Astrocyte (in vitro differentiated cells and primary cell): Measurements from ENCODE around the gene FNDC3B. TPM values are rescaled to one million over a fixed set of nuclear protein-coding genes. Genes with fewer than 3 reads are reported as not detected.

Experiments used
- DNase-seq: peaks from one replicate; pipeline ENCODE4 v3.0.0-alpha.2; 2010; ENCODE audit warnings: low read depth
- FAIRE-seq: peaks from 2 replicates; lab custom pipeline; 2011; peaks lifted over from hg19 to GRCh38; lab: Jason Lieb, UNC
- H2AFZ ChIP-seq: 2 replicates; pipeline ENCODE4 v1.6.0; 2012; ENCODE audit warnings: low read depth, low read length, inconsistent platforms
- H3K27ac ChIP-seq: 2 replicates; pipeline ENCODE4 v1.5.1; 2011; ENCODE audit warnings: low read depth, low read length, inconsistent platforms
- H3K27me3 ChIP-seq: 2 replicates; pipeline ENCODE4 v1.6.0; 2011; ENCODE audit warnings: low read length, inconsistent platforms; ENCODE audit not compliant: insufficient read depth
- H3K36me3 ChIP-seq: 2 replicates; pipeline ENCODE4 v1.5.1; 2011; ENCODE audit warnings: low read length, inconsistent platforms; ENCODE audit not compliant: insufficient read depth
- H3K4me1 ChIP-seq: 2 replicates; pipeline ENCODE4 v1.5.1; 2011; ENCODE audit warnings: low read length, inconsistent platforms; ENCODE audit not compliant: insufficient read depth
- H3K4me2 ChIP-seq: 2 replicates; pipeline ENCODE4 v1.6.0; 2012; ENCODE audit warnings: low read length, inconsistent platforms
- H3K4me3 ChIP-seq: 2 replicates; pipeline ENCODE4 v1.5.1; 2011; ENCODE audit warnings: low read depth, mild to moderate bottlenecking, low read length, inconsistent platforms; ENCODE audit not compliant: insufficient read depth
- H3K79me2 ChIP-seq: 2 replicates; pipeline ENCODE4 v1.6.0; 2012; ENCODE audit warnings: mild to moderate bottlenecking, low read length, inconsistent platforms; ENCODE audit not compliant: insufficient read depth
- H3K9ac ChIP-seq: 2 replicates; pipeline ENCODE4 v1.6.0; 2012; ENCODE audit warnings: mild to moderate bottlenecking, low read length, inconsistent platforms
- H3K9me3 ChIP-seq: 2 replicates; pipeline ENCODE4 v1.5.1; 2012; ENCODE audit warnings: low read depth, mild to moderate bottlenecking, low read length, inconsistent platforms; ENCODE audit not compliant: insufficient read depth
- H4K20me1 ChIP-seq: 2 replicates; pipeline ENCODE4 v1.6.0; 2012; ENCODE audit warnings: low read length, inconsistent platforms; ENCODE audit not compliant: insufficient read depth
- H3K27ac Mint-ChIP-seq: one replicate; pipeline ENCODE4 v1.8.0; 2021; ENCODE audit warnings: mild to moderate bottlenecking, mixed read lengths; ENCODE audit not compliant: unreplicated experiment
- H3K27me3 Mint-ChIP-seq: one replicate; pipeline ENCODE4 v1.8.0; 2021; ENCODE audit warnings: low read depth, mixed read lengths; ENCODE audit not compliant: unreplicated experiment
- H3K36me3 Mint-ChIP-seq: one replicate; pipeline ENCODE4 v1.8.0; 2021; ENCODE audit warnings: low read depth, mixed read lengths; ENCODE audit not compliant: unreplicated experiment
- H3K4me1 Mint-ChIP-seq: one replicate; pipeline ENCODE4 v1.8.0; 2021; ENCODE audit warnings: low read depth, mixed read lengths; ENCODE audit not compliant: unreplicated experiment
- H3K4me3 Mint-ChIP-seq: one replicate; pipeline ENCODE4 v1.8.0; 2021; ENCODE audit warnings: mild to moderate bottlenecking, moderate library complexity, mixed read lengths; ENCODE audit not compliant: unreplicated experiment
- H3K9me3 Mint-ChIP-seq: one replicate; pipeline ENCODE4 v1.8.0; 2021; ENCODE audit warnings: mild to moderate bottlenecking, mixed read lengths; ENCODE audit not compliant: unreplicated experiment
- CTCF ChIP-seq: IDR thresholded peaks from 2 replicates; pipeline ENCODE4 v1.5.1; 2011; ENCODE audit warnings: low read depth, mild to moderate bottlenecking, inconsistent platforms, low read length, moderate library complexity; ENCODE audit not compliant: insufficient read depth
- EZH2 ChIP-seq: IDR thresholded peaks from 2 replicates; pipeline ENCODE4 v1.6.1; 2012; ENCODE audit warnings: mild to moderate bottlenecking, low read length, inconsistent platforms; ENCODE audit not compliant: insufficient read depth
- total RNA-seq: library from RNA; stranded (reverse); gene quantifications from 2 replicates; pipeline ENCODE4 v1.2.1, GENCODE V29; 2021

Gene FNDC3B
- total RNA-seq, 1 donor from 2014 or later = 327 TPM

DNA sequence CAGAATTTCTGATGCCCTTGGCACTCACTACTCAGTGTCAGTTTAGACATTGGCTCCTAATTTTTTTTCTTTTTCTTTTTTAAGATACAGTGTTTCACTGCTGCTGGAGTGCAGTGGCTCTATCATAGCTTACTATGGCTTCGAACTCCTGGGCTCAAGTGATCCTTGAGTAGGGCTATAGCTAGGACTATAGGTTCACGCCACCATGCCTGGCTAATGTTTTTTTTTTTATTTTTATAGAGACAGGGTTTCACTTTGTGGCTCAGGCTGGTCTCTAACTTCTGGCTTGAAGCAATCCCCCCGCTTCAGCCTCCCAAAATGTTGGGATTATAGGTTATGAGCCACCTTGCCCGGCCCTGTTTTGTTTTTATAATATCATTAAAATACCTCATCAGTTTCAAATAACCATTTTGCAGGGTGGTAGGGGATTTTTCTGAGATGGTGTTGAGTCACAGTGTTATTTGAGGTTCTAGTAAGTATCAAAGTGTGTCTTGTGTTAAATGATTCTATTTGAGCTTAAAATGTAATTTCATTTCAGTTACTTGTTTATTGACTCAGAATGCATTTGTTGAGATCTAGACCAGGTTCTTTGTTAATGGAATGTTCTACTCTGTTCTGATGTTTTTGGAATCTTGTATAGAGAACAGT is 7.0 kb downstream of the FNDC3B start:
- Histone ChIP-seq H3K4me2 (peak overlapping the region; percentile 43), H3K36me3 (peaks cover 12% of the 10 kb centered on the region), H3K27me3 (no peaks in the 10 kb centered on the region), H3K79me2 (peaks cover 100% of the 10 kb centered on the region), H4K20me1 (peaks cover 99% of the 10 kb centered on the region), H3K4me3 (no peak overlapping the region), H3K9ac (no peak overlapping the region), H2AFZ (no peak overlapping the region), H3K4me1 (peaks cover 30% of the 10 kb centered on the region), H3K27ac (no peak overlapping the region), H3K9me3 (no peaks in the 10 kb centered on the region)
- Mint-ChIP-seq H3K36me3 (peaks cover 17% of the 10 kb centered on the region), H3K4me1 (peaks cover 41% of the 10 kb centered on the region), H3K27ac (peak overlapping the region; percentile 12), H3K27me3 (no peaks in the 10 kb centered on the region), H3K4me3 (peak overlapping the region; percentile 69), H3K9me3 (no peaks in the 10 kb centered on the region)
- TF ChIP-seq CTCF (no peak), EZH2 (no peak)
- DNase-seq (peak; percentile 41), FAIRE-seq (no peak)

DNA sequence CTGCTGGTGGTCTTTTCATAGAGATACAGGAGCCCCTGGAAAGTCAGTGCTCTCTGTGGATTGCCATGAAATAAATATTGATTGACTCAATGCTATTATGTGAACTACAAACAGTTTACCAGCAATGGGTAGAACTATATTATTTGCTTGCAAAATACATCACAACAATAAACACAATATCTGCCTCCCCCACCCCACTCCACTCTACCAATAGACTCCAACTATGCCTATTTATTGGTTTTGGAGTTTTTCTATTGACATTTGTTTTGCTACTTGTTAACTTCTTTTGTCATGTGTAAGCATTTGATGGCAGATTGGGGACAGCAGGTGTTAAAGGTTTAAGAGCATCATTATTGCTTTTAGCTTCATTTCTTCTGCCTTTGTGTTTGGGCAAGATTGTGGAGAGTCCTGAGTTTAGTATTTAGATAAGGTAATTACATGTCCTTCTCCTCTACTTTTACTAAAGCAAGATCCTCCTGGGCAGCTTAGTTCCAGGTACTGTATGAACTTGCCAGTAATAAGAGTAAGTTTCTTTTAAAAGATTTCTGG is 8.3 kb downstream of the FNDC3B start:
- peaks cover 45% of the 10 kb centered on the region for H3K4me1 Mint-ChIP-seq
- H3K27ac Mint-ChIP-seq = no peak overlapping the region
- Histone ChIP-seq H4K20me1 (peaks cover 99% of the 10 kb centered on the region), H3K79me2 (peaks cover 100% of the 10 kb centered on the region), H3K9ac (no peak overlapping the region), H3K4me2 (no peak overlapping the region), H3K9me3 (no peaks in the 10 kb centered on the region), H3K36me3 (peaks cover 11% of the 10 kb centered on the region), H3K4me1 (peaks cover 25% of the 10 kb centered on the region), H3K27ac (no peak overlapping the region), H3K4me3 (no peak overlapping the region), H2AFZ (no peak overlapping the region), H3K27me3 (no peaks in the 10 kb centered on the region)
- peaks cover 25% of the 10 kb centered on the region for H3K36me3 Mint-ChIP-seq
- H3K4me3 Mint-ChIP-seq = peak overlapping the region; percentile 51
- no peaks in the 10 kb centered on the region for H3K9me3 Mint-ChIP-seq
- no peak for FAIRE-seq
- no peaks in the 10 kb centered on the region for H3K27me3 Mint-ChIP-seq
- TF ChIP-seq CTCF = no peak
- TF ChIP-seq EZH2 = no peak
- no peak for DNase-seq

- H3K27ac ChIP-seq = no peak overlapping the region
- H3K9me3 Mint-ChIP-seq = no peaks in the 10 kb centered on the region
- TF ChIP-seq CTCF (no peak), EZH2 (no peak)
- H3K4me3 Mint-ChIP-seq = no peak overlapping the region
- H3K27ac Mint-ChIP-seq = no peak overlapping the region
- peaks cover 25% of the 10 kb centered on the region for H3K4me1 ChIP-seq
- H3K36me3 ChIP-seq = peaks cover 13% of the 10 kb centered on the region
- peaks cover 99% of the 10 kb centered on the region for H4K20me1 ChIP-seq
- H3K9ac ChIP-seq = no peak overlapping the region
- H3K27me3 ChIP-seq = no peaks in the 10 kb centered on the region
- peaks cover 100% of the 10 kb centered on the region for H3K79me2 ChIP-seq
- DNase-seq (no peak), FAIRE-seq (no peak)
- H3K4me2 ChIP-seq = no peak overlapping the region
- H3K4me3 ChIP-seq = no peak overlapping the region
- no peaks in the 10 kb centered on the region for H3K27me3 Mint-ChIP-seq
- no peak overlapping the region for H2AFZ ChIP-seq
- no peaks in the 10 kb centered on the region for H3K9me3 ChIP-seq
- H3K4me1 Mint-ChIP-seq = peaks cover 44% of the 10 kb centered on the region
- H3K36me3 Mint-ChIP-seq = peaks cover 21% of the 10 kb centered on the region
Observed at GRCh38 chr3:172048599-172048998, 9.2 kb downstream of the FNDC3B start.
